Mesodermal cell (in vitro differentiated cells): ENCODE measurements around the gene OPALIN.

Experiments used
- H3K27ac ChIP-seq: 2 replicates; pipeline ENCODE4 v1.7.0; 2013; ENCODE audit warnings: mild to moderate bottlenecking, low read depth, low read length, moderate library complexity; ENCODE audit not compliant: severe bottlenecking
- H3K36me3 ChIP-seq: 2 replicates; pipeline ENCODE4 v1.7.1; 2013; ENCODE audit warnings: mild to moderate bottlenecking, low read length, moderate library complexity; ENCODE audit not compliant: control insufficient read depth, insufficient read depth
- H3K4me1 ChIP-seq: one replicate; pipeline ENCODE4 v1.7.1; 2013; ENCODE audit warnings: mild to moderate bottlenecking, low read length; ENCODE audit not compliant: insufficient read depth, control insufficient read depth, poor library complexity, severe bottlenecking
- H3K4me3 ChIP-seq: 2 replicates; pipeline ENCODE4 v1.7.0; 2013; ENCODE audit warnings: low read length, control low read depth, mild to moderate bottlenecking; ENCODE audit not compliant: insufficient read depth, poor library complexity, severe bottlenecking; ENCODE audit errors: extremely low read depth
- H3K9me3 ChIP-seq: 2 replicates; pipeline ENCODE4 v1.7.1; 2013; ENCODE audit warnings: mild to moderate bottlenecking, low read length, moderate library complexity; ENCODE audit not compliant: control insufficient read depth
- WGBS, 2 experiments: methylation state at CpG; one replicate each; pipeline ENCODE4 v1.1.5; 2013; ENCODE audit warnings: missing lambda C conversion rate in 2 of 2; ENCODE audit not compliant: insufficient coverage in 2 of 2; 5-methylcytosine and 5-hydroxymethylcytosine counted together

The OPALIN gene

DNA sequence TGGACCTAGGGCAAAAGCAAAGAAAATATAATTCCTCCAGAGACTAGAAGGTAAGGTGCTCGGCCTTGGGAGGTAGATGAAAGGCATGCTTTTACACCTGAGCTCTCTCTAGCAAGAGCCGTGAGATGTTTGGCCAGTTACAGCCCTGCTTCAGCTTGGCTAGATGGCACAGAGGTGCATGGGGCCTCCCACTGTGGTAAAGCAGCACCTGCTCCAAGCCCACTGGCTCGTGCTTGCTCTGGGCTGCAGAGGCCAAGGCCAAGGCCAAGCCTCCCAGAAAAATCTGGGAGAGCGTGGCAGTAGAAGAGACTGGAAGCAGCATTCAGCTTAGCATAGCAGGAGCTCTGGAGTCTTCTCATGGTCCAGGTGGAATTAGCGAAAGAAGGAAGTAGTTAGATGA, 31.0 kb upstream of the OPALIN start:
- Histone ChIP-seq H3K27ac (no peak overlapping the region), H3K36me3 (no peaks in the 10 kb centered on the region), H3K9me3 (no peaks in the 10 kb centered on the region), H3K4me1 (peaks cover 12% of the 10 kb centered on the region), H3K4me3 (no peak overlapping the region)
- WGBS, 2 experiments, result 89 to 91% methylated on average over 5 of the region's 5 CpGs

DNA sequence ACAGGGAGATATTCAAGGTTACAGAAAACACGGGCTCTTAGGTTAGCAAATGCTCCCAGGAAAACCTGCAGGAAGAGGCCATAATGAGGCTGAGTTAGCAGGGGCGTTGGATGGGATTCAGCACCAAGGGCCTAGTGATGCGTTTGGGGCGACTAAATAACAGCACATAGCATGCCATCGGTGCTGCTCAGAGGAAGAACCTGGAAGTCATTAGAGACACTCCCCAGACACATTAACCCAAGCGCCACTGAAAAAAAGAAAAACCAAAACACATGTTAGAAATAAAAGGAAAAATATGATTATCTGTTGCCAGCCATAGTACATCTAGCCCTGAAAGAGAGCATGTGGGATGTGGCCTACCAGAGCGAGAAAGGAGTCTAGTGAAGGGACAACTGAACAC, 28.8 kb upstream of the OPALIN start:
- no peaks in the 10 kb centered on the region for H3K36me3 ChIP-seq
- no peaks in the 10 kb centered on the region for H3K9me3 ChIP-seq
- peaks cover 12% of the 10 kb centered on the region for H3K4me1 ChIP-seq
- no peak overlapping the region for H3K27ac ChIP-seq
- WGBS, 2 experiments, result 88% methylated on average over 3 of the region's 7 CpGs
- H3K4me3 ChIP-seq, result no peak overlapping the region

DNA sequence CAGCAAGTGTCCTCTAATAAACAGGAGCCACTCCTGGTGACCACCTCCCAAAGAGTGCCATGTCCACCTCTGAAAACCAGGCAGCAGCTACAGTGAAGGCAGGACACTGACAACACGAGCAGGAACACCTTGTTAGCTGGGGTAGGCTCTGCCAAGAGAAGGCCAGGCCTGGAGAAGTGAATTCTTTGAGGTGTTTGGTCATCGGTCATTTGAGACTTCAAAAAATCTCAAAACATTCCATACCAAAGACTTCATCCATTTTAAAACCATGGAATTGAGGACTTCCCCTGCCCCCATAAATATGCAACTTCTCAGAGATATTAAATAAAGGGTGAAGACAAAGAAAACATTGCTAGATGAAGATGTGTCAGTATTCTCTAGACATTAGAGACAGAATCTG, 28.4 kb upstream of the OPALIN start:
- H3K4me3 ChIP-seq, result no peak overlapping the region
- WGBS, 2 experiments, result no CpG with 5 or more reads among the region's 2 CpGs

DNA sequence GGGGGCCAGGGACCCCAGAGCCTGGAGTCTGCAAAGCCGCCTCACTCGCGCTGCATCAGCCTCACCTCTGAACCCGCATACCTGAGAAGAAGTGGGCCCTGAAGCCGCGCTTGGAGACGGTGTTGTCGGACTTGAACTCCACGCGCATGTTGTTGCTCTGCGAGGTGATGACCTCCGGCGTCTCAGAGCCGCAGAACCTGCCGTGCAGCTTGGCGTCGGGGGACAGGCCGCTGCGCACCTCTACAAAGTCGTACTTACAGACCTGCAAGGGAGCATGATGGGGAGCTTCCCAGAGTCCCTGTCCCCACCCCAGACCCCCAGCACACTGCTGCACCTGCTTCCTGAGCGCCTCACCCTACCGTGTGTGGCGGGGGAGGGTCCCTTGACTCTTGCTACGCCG, 25.7 kb upstream of the OPALIN start:
- 87% methylated on average over 23 to 25 of the region's 25 CpGs for WGBS, 2 experiments
- peaks cover 19% of the 10 kb centered on the region for H3K4me1 ChIP-seq
- no peak overlapping the region for H3K27ac ChIP-seq
- H3K36me3 ChIP-seq, result no peaks in the 10 kb centered on the region
- no peaks in the 10 kb centered on the region for H3K9me3 ChIP-seq
- H3K4me3 ChIP-seq, result no peak overlapping the region

More for the DNA sequence above, 28.4 kb upstream of the OPALIN start:
- Histone ChIP-seq H3K36me3 (no peaks in the 10 kb centered on the region), H3K27ac (no peak overlapping the region), H3K9me3 (no peaks in the 10 kb centered on the region), H3K4me1 (peaks cover 12% of the 10 kb centered on the region)

DNA sequence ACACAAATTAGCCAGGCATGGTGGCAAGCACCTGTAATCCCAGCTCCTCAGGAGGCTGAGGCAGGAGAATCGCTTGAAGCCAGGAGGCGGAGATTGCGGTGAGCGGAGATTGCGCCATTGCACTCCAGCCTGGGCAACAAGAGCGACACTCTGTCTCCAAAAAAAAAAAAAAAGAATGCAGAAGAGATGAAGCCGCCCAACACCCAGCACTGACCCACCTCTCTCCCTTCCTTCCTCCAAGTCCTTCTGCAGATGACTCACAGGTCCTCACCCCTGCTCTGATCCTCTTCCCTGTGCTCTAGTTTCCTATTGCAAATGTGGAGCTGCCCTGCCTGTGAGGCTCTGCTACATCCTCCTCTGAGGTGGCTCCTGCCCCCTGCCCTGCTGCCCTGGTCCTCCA, 22.0 kb upstream of the OPALIN start:
- peaks cover 10% of the 10 kb centered on the region for H3K4me1 ChIP-seq
- H3K9me3 ChIP-seq, result no peaks in the 10 kb centered on the region
- H3K36me3 ChIP-seq, result no peaks in the 10 kb centered on the region
- no peak overlapping the region for H3K4me3 ChIP-seq
- WGBS, 2 experiments, result 95 to 100% methylated on average over 1 to 5 of the region's 7 CpGs
- no peak overlapping the region for H3K27ac ChIP-seq

DNA sequence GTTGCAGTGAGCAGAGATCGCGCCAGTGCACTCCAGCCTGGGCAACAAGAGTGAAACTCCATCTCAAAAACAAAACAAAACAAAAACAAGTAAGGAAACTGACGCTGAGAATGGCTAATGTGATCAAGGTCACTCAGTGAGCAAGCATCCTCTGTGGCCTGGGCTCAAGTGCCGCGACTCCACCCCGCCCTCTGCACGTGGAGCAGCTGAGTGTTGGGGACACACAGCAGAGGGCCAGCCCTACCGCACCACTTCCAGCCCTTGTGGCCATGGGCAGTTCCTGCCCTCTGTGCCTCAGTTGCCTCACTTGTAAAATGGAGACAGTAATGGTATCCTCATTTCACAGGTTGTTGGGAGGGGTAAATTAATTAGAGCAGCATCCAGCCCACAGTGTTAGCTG, 21.0 kb upstream of the OPALIN start:
- Histone ChIP-seq H3K4me1 (peaks cover 10% of the 10 kb centered on the region), H3K36me3 (no peaks in the 10 kb centered on the region), H3K9me3 (no peaks in the 10 kb centered on the region), H3K4me3 (no peak overlapping the region), H3K27ac (no peak overlapping the region)
- 80 to 96% methylated on average over 5 to 6 of the region's 8 CpGs for WGBS, 2 experiments

DNA sequence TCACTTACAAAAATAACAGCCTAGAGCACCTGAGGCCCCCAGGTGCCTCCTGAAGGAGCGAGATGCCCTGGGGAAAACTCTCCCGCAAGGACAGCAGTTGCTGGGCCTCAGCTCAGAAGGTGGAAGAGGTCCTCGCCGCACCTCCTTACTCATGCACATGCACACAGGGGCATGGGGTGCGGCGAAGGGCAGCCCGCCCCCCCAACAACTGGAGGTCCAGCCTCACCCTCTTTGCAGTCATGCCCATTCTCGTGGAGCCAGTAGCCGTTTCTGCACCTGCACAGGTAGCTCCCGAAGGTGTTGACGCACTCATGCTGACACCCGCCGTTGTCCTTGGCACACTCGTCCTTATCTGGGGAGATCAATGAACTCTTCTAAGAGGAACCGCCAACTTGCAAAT, 19.9 kb upstream of the OPALIN start:
- Histone ChIP-seq H3K4me1 (peaks cover 10% of the 10 kb centered on the region), H3K4me3 (no peak overlapping the region), H3K36me3 (no peaks in the 10 kb centered on the region), H3K9me3 (no peaks in the 10 kb centered on the region), H3K27ac (no peak overlapping the region)
- 93% methylated on average over 14 of the region's 15 CpGs for WGBS, 2 experiments

DNA sequence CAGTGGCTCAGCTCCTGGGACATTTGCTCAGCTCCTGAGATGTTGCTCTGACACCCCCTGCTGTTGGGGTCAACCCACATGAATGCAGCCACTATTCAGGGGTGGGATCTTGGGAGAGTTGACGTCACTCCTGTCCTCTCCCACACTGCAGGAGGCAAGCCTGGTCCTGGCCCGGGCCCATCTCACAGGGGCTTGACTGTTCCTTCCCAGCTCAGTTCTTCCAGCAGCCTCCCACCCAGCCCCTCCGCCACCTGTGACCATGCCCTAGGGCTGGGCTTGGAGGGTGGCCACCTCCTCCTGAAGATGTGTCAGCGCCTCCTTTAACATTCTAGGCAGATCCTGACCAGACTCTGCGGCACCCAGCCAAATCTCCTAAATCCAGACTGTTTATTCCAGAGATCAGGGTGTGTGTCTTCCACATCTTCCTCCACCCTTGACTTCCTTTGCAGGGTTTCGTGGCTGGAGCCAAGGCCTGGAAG, 19.1 kb upstream of the OPALIN start:
- Histone ChIP-seq H3K4me3 (no peak overlapping the region), H3K4me1 (peaks cover 10% of the 10 kb centered on the region), H3K36me3 (no peaks in the 10 kb centered on the region), H3K27ac (no peak overlapping the region), H3K9me3 (no peaks in the 10 kb centered on the region)
- WGBS, 2 experiments, result 69 to 100% methylated on average over 3 to 4 of the region's 6 CpGs

DNA sequence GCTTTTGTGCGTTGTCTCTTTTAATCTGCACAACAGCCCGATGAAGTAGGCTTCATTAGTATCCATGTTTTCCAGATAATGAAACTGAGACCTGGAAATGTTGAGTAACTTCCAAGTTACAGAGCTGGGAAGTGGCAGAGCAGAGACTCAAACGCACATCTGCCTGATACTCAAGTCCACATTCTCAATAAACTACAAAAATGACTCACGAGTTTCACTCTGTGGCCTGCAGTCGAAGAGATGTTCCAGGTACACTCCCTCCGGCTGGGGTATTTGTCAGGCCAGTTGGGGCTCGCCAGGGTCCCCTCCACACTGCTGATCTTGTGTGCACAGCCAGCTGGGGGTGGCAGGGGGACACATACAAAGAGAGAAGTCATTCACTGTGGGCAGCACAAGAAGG, 17.7 kb upstream of the OPALIN start:
- Histone ChIP-seq H3K9me3 (no peaks in the 10 kb centered on the region), H3K4me1 (peaks cover 10% of the 10 kb centered on the region), H3K27ac (no peak overlapping the region), H3K4me3 (no peak overlapping the region), H3K36me3 (no peaks in the 10 kb centered on the region)
- 81 to 89% methylated on average over 5 to 6 of the region's 7 CpGs for WGBS, 2 experiments

DNA sequence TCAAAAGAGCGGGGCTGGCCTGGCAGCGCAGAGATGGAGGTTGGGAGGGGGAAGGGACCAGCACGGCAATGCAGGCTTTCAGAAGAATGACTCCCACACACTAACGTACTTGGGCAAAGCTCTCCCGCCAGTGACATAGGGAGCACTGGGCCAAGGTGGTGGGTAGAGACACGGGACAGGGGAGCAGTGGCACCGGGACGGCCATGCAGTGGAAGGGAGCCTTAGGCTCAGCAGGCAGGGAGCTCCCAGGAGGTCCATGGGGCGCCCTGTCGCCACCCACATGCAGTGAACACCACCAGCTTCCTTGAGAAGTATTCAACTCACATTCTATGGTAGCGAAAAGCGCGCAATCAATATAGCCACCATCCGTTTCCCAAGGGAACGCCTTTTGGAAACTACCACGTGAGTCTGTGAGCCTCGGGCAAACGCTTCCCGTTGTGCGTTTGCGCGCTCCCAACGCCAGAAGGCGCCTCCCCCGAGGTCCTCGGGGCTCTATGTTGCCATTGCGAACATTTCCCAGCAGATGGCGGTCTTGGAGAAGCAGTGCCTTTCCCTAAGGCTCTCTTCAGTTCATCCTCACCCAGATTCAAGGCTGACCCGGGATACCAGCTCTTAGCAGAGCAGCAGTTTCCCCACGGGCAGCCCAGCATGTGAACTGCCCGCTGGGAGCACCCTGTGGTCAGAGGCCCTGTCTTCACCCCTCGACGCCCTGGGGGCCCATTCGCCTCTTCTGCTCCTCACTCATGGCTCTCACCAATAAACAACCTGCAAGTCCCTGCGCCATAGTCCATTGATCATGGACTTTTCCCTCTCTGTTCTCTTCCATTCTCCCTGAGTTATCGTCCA, 16.4 kb upstream of the OPALIN start:
- Histone ChIP-seq H3K9me3 (no peaks in the 10 kb centered on the region), H3K27ac (no peak overlapping the region), H3K4me1 (peaks cover 3% of the 10 kb centered on the region), H3K4me3 (peak overlapping the region; percentile 22), H3K36me3 (no peaks in the 10 kb centered on the region)
- WGBS, 2 experiments, result 16 to 21% methylated on average over 26 to 32 of the region's 36 CpGs

DNA sequence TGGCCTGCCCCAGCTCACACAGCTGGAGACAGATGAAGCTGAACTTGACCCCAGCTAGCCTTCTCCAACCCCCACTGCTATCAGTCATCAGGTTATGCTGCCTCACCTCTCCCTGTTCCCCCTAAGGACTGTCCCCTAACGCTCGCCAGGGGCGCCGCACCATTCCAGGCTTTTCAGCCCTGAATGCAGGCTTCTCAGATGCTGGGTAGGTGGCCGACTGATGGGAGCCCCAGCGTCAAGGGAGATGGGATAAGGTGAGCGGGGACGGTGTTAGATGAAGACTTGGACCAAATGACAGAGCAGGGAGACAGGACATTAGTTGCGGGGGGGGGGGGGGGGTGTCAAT, 15.8 kb upstream of the OPALIN start:
- WGBS, 2 experiments, result 78 to 81% methylated on average over 8 to 9 of the region's 9 CpGs
- no peak overlapping the region for H3K4me3 ChIP-seq
- peaks cover 3% of the 10 kb centered on the region for H3K4me1 ChIP-seq
- no peaks in the 10 kb centered on the region for H3K9me3 ChIP-seq
- H3K27ac ChIP-seq, result no peak overlapping the region
- no peaks in the 10 kb centered on the region for H3K36me3 ChIP-seq
